ENCODE measurements around the gene RAB15. TPM values are rescaled to one million over a fixed set of nuclear protein-coding genes. Genes with fewer than 3 reads are reported as not detected.

The RAB15 gene
- total and polyA plus RNA-seq, 2 experiments from 2014 or later: 33.8 to 38.7 TPM

- WGBS (ENCODE audit: low lambda C conversion rate, missing lambda C conversion rate): 83% methylated on average over 3 of the region's 3 CpGs
- Histone ChIP-seq H3K9me3 (ENCODE audit: low read depth) (no peaks in the 10 kb centered on the region), H3K4me2 (no peak overlapping the region), H3K4me3 (no peak overlapping the region), H3K9me2 (replicated peaks; ENCODE audit: insufficient read depth) (no peaks in the 10 kb centered on the region), H2AFZ (no peak overlapping the region), H4K20me1 (ENCODE audit: insufficient read depth, poor library complexity, severe bottlenecking) (no peaks in the 10 kb centered on the region), H3K27ac (no peak overlapping the region), H3K36me3 (replicated peaks; ENCODE audit: insufficient read depth, low read depth) (peaks cover 5% of the 10 kb centered on the region), H3K79me2 (peaks cover 23% of the 10 kb centered on the region), H3K4me1 (ENCODE audit: insufficient read depth) (no peaks in the 10 kb centered on the region), H3K27me3 (no peaks in the 10 kb centered on the region)
- no peak for TF ChIP-seq EZH2phosphoT487 (IDR thresholded peaks at IDR 0.05; ENCODE audit: low read depth, severe bottlenecking, unreplicated experiment)
- TF ChIP-seq CTCF (IDR thresholded peaks at IDR 0.05; ENCODE audit: poor library complexity): no peak
- no peak for TF ChIP-seq EZH2 (IDR thresholded peaks at IDR 0.05; ENCODE audit: borderline replicate concordance)
- no peak for DNase-seq (ENCODE audit: low spot score)
These were observed 41.9 kb downstream of the RAB15 start for GRCh38 chr14:64930085-64930843.

GRCh38 chr14:64929014-64929359 lies 43.1 kb downstream of the RAB15 start:
- no peaks in the 10 kb centered on the region for H3K9me2 ChIP-seq (replicated peaks; ENCODE audit: insufficient read depth)
- H3K4me1 ChIP-seq (ENCODE audit: insufficient read depth): no peaks in the 10 kb centered on the region
- DNase-seq (ENCODE audit: low spot score): no peak
- peaks cover 5% of the 10 kb centered on the region for H3K36me3 ChIP-seq (replicated peaks; ENCODE audit: insufficient read depth, low read depth)
- no peaks in the 10 kb centered on the region for H3K9me3 ChIP-seq (ENCODE audit: low read depth)
- no peak overlapping the region for H3K4me3 ChIP-seq
- no peaks in the 10 kb centered on the region for H3K27me3 ChIP-seq
- H2AFZ ChIP-seq: no peak overlapping the region
- H3K27ac ChIP-seq: no peak overlapping the region
- 95% methylated on average over 3 of the region's 3 CpGs for WGBS (ENCODE audit: low lambda C conversion rate, missing lambda C conversion rate)
- H3K79me2 ChIP-seq: peaks cover 33% of the 10 kb centered on the region
- H4K20me1 ChIP-seq (ENCODE audit: insufficient read depth, poor library complexity, severe bottlenecking): peaks cover 5% of the 10 kb centered on the region
- no peak overlapping the region for H3K4me2 ChIP-seq
- TF ChIP-seq CTCF (IDR thresholded peaks at IDR 0.05; ENCODE audit: poor library complexity) (no peak), EZH2 (IDR thresholded peaks at IDR 0.05; ENCODE audit: borderline replicate concordance) (no peak), EZH2phosphoT487 (IDR thresholded peaks at IDR 0.05; ENCODE audit: low read depth, severe bottlenecking, unreplicated experiment) (no peak)

GRCh38 chr14:64928239-64929013 lies 43.7 kb downstream of the RAB15 start:
- H3K36me3 ChIP-seq (replicated peaks; ENCODE audit: insufficient read depth, low read depth): peaks cover 5% of the 10 kb centered on the region
- H3K9me2 ChIP-seq (replicated peaks; ENCODE audit: insufficient read depth): no peaks in the 10 kb centered on the region
- no peak for DNase-seq (ENCODE audit: low spot score)
- no peaks in the 10 kb centered on the region for H3K27me3 ChIP-seq
- H3K27ac ChIP-seq: no peak overlapping the region
- no peak for TF ChIP-seq EZH2 (IDR thresholded peaks at IDR 0.05; ENCODE audit: borderline replicate concordance)
- no peak for TF ChIP-seq EZH2phosphoT487 (IDR thresholded peaks at IDR 0.05; ENCODE audit: low read depth, severe bottlenecking, unreplicated experiment)
- no peak for TF ChIP-seq CTCF (IDR thresholded peaks at IDR 0.05; ENCODE audit: poor library complexity)
- H3K9me3 ChIP-seq (ENCODE audit: low read depth): no peaks in the 10 kb centered on the region
- H2AFZ ChIP-seq: no peak overlapping the region
- no peaks in the 10 kb centered on the region for H3K4me1 ChIP-seq (ENCODE audit: insufficient read depth)
- no peak overlapping the region for H3K4me2 ChIP-seq
- H3K79me2 ChIP-seq: peaks cover 33% of the 10 kb centered on the region
- WGBS (ENCODE audit: low lambda C conversion rate, missing lambda C conversion rate): 93% methylated on average over 7 of the region's 7 CpGs
- H3K4me3 ChIP-seq: no peak overlapping the region
- H4K20me1 ChIP-seq (ENCODE audit: insufficient read depth, poor library complexity, severe bottlenecking): peaks cover 5% of the 10 kb centered on the region

Data from hepatocyte (in vitro differentiated cells).